ENCODE measurements around the gene CCIN. TPM values are rescaled to one million over a fixed set of nuclear protein-coding genes. Genes with fewer than 3 reads are reported as not detected.

Gene CCIN
- total and polyA plus RNA-seq, 9 of the 15 experiments (the other 6 are each of a cell fraction or from before 2014, with no cell fraction given) = not detected

- no peaks in the 10 kb centered on the region for H3K27me3 ChIP-seq (ENCODE audit: control insufficient read depth in 2 of 2, insufficient read depth in 2 of 2, low read length in 2 of 2)
- intact Hi-C loops (cut with micrococcal nuclease) (no loop called here), in situ Hi-C loops (cut with MboI) (no loop called here)
- no peak for DNase-seq (ENCODE audit: extremely low read depth in 1 of 4, low spot score in 3 of 4)
- H3K9me3 ChIP-seq (replicated peaks; ENCODE audit: control insufficient read depth, insufficient read depth, low read depth, low read length) = no peaks in the 10 kb centered on the region
- no peak for FAIRE-seq
- peaks cover 3 to 12% of the 10 kb centered on the region in 2 experiments; a peak in 4 of 5 replicates for H3K4me1 ChIP-seq (replicated peaks in 1 of 2; ENCODE audit: control insufficient read depth in 2 of 2, insufficient read depth in 2 of 2, low read length in 2 of 2)
- POLR2A ChIA-PET = interaction anchor here (0.6 to 1.6 kb wide), 3 partner anchors 10 to 464 kb away, joined by 3 read pairs; no protein-coding TSS in a partner anchor
- H3K4me2 ChIP-seq (ENCODE audit: insufficient read depth, low read length) = no peak overlapping the region
- CTCF ChIA-PET (ENCODE audit: low intra/inter-chr PET ratio) = no interaction called here
- H3K36me3 ChIP-seq (ENCODE audit: control insufficient read depth, insufficient read depth, low read length) = peaks cover 51% of the 10 kb centered on the region; the same call in 2 of the 3 replicates
- WGBS (ENCODE audit: insufficient coverage, low coverage, missing lambda C conversion rate) = 69% methylated on average over 4 of the region's 4 CpGs
- TF ChIP-seq POU5F1 (IDR thresholded peaks at IDR 0.05; ENCODE audit: borderline replicate concordance, low read depth, low read length, partially characterized antibody) = no peak
- TF ChIP-seq TCFL5 (CRISPR knock-in tag; conservative IDR thresholded peaks at IDR 0.05) = no peak
- no peak for TF ChIP-seq SMAD3 (CRISPR knock-in tag; conservative IDR thresholded peaks at IDR 0.05)
- no peak for TF ChIP-seq KAT7 (CRISPR knock-in tag; IDR thresholded peaks at IDR 0.05; ENCODE audit: borderline replicate concordance)
- TF ChIP-seq PTTG1 (tag; IDR thresholded peaks at IDR 0.05; ENCODE audit: low read depth) = no peak
- TF ChIP-seq RBM25 (IDR thresholded peaks at IDR 0.05; ENCODE audit: low read depth, low read length, severe bottlenecking) = no peak
- no peak for TF ChIP-seq USF2 (CRISPR knock-in tag; IDR thresholded peaks at IDR 0.05)
- no peak for TF ChIP-seq PHB2 (IDR thresholded peaks at IDR 0.05; ENCODE audit: low read depth)
- no peak for TF ChIP-seq SLC30A9 (CRISPR knock-in tag; IDR thresholded peaks at IDR 0.05)
- TF ChIP-seq PPARD (CRISPR knock-in tag; IDR thresholded peaks at IDR 0.05) = no peak
- no peak for TF ChIP-seq HNRNPL (IDR thresholded peaks at IDR 0.05; ENCODE audit: low read depth, low read length)
- no peak for TF ChIP-seq CBX5 (IDR thresholded peaks at IDR 0.05; ENCODE audit: borderline replicate concordance, low read depth)
- TF ChIP-seq NONO (IDR thresholded peaks at IDR 0.05; ENCODE audit: low read depth in 2 of 2, low read length in 1 of 2) = no peak
- TF ChIP-seq, protein P1, sequence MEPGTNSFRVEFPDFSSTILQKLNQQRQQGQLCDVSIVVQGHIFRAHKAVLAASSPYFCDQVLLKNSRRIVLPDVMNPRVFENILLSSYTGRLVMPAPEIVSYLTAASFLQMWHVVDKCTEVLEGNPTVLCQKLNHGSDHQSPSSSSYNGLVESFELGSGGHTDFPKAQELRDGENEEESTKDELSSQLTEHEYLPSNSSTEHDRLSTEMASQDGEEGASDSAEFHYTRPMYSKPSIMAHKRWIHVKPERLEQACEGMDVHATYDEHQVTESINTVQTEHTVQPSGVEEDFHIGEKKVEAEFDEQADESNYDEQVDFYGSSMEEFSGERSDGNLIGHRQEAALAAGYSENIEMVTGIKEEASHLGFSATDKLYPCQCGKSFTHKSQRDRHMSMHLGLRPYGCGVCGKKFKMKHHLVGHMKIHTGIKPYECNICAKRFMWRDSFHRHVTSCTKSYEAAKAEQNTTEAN (CRISPR knock-in tag; IDR thresholded peaks at IDR 0.05) = no peak
- H3K4me3 ChIP-seq = no peak overlapping the region
- H3K9ac ChIP-seq (ENCODE audit: insufficient read depth in 1 of 2, low read depth in 2 of 2, low read length in 2 of 2) = no peak overlapping the region
- H2AFZ ChIP-seq (ENCODE audit: low read depth, low read length) = no peak overlapping the region
- H3K79me2 ChIP-seq (ENCODE audit: control insufficient read depth, insufficient read depth, low read length) = peaks cover 52% of the 10 kb centered on the region
- H3K9me1 ChIP-seq (ENCODE audit: control insufficient read depth, insufficient read depth, low read length) = no peaks in the 10 kb centered on the region
- peaks cover 28% of the 10 kb centered on the region for H4K20me1 ChIP-seq (replicated peaks; ENCODE audit: control insufficient read depth, insufficient read depth, low read length)
- BruUV-seq (replicated peaks) = no TSS peak
- no peak for ATAC-seq
- H3K27ac ChIP-seq (ENCODE audit: extremely low read depth, low read depth, low read length) = no peak overlapping the region
These were observed 25.3 kb downstream of the CCIN start for GRCh38 chr9:36194326-36195000.

Data from K562 (cell line).